ENCODE measurements around the gene SEMA4D.

DNA sequence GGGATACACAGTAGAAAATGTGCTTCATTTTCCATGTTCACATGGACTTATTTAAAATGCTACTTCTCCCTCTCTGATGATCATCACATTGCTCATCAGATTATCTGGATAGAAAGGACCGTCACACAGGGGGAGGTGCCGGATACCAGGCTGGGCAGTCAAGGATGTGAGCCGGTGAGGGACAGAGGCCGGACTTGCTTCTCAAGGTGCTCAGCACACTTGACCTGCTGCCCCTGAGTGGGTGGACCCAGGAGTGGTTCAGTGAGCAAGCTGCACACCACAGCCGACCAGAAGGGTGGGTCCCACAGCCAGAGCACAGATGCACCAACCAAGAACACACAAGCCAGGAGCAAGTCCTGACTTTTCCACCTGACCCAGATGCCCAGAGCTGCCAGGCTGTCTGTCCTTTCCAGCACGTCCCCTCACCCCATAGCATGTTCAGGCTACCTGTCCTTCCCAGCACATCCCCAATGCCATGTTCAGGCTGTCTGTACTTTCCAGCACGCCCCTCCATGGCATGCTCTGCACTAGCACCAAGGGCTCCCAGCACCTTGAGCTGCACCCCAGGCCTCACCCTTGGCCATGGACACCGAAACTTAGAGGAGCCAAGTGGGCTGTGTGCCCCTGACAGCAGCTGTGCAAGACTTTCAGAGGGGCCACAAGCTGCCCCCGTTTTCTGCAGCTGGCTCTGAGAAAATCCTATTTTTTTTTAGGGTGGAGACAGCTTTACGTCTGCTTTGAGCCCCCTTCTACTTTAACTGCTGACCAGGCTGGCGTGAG, 101.8 kb downstream of the SEMA4D start:
- TF ChIP-seq, protein P1, sequence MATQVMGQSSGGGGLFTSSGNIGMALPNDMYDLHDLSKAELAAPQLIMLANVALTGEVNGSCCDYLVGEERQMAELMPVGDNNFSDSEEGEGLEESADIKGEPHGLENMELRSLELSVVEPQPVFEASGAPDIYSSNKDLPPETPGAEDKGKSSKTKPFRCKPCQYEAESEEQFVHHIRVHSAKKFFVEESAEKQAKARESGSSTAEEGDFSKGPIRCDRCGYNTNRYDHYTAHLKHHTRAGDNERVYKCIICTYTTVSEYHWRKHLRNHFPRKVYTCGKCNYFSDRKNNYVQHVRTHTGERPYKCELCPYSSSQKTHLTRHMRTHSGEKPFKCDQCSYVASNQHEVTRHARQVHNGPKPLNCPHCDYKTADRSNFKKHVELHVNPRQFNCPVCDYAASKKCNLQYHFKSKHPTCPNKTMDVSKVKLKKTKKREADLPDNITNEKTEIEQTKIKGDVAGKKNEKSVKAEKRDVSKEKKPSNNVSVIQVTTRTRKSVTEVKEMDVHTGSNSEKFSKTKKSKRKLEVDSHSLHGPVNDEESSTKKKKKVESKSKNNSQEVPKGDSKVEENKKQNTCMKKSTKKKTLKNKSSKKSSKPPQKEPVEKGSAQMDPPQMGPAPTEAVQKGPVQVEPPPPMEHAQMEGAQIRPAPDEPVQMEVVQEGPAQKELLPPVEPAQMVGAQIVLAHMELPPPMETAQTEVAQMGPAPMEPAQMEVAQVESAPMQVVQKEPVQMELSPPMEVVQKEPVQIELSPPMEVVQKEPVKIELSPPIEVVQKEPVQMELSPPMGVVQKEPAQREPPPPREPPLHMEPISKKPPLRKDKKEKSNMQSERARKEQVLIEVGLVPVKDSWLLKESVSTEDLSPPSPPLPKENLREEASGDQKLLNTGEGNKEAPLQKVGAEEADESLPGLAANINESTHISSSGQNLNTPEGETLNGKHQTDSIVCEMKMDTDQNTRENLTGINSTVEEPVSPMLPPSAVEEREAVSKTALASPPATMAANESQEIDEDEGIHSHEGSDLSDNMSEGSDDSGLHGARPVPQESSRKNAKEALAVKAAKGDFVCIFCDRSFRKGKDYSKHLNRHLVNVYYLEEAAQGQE (IDR thresholded peaks at IDR 0.05; ENCODE audit: low read depth) = no peak
- TF ChIP-seq TAF1 (IDR thresholded peaks at IDR 0.05; ENCODE audit: low read depth) (no peak), NFIC (IDR thresholded peaks at IDR 0.05) (no peak), CEBPB (IDR thresholded peaks at IDR 0.05) (no peak), FOXM1 (IDR thresholded peaks at IDR 0.05; ENCODE audit: borderline replicate concordance, low read depth) (no peak), RAD21 (IDR thresholded peaks at IDR 0.05; ENCODE audit: low read depth) (no peak), ZBTB7A (IDR thresholded peaks at IDR 0.05; ENCODE audit: low read depth) (no peak), EP300 (IDR thresholded peaks at IDR 0.05; ENCODE audit: borderline replicate concordance) (no peak), TCF12 (IDR thresholded peaks at IDR 0.05; ENCODE audit: low read depth) (no peak), EGR1 (IDR thresholded peaks at IDR 0.05) (no peak), MAX (IDR thresholded peaks at IDR 0.05) (no peak)

Measured in Ishikawa (cell line).